H1 (cell line): Measurements from ENCODE around the gene SNX13. TPM values are rescaled to one million over a fixed set of nuclear protein-coding genes. Genes with fewer than 3 reads are reported as not detected.

Experiments
- CTCF ChIA-PET: fragments of 300-600 bp; sonication (Branson Sonifier 250); formaldehyde crosslinking; loops from one replicate; lab custom pipeline; 2021; ENCODE audit not compliant: partially characterized antibody; lab: Charles Lee
- POLR2A ChIA-PET: fragments of 300-600 bp; sonication (Branson Sonifier 250); formaldehyde crosslinking; loops from one replicate; lab custom pipeline; 2021; ENCODE audit warnings: inconsistent platforms; ENCODE audit not compliant: partially characterized antibody; lab: Charles Lee
- DNase-seq, 2 experiments: peaks; one replicate each; pipeline versions ENCODE4 v3.0.0 to v3.0.0-alpha.2; 2010 to 2022; ENCODE audit warnings: low spot score in 2 of 2, low read depth in 1 of 2, mixed read lengths in 1 of 2
- FAIRE-seq: peaks from 2 replicates; lab custom pipeline; 2011; peaks lifted over from hg19 to GRCh38; lab: Jason Lieb, UNC
- H2AFZ ChIP-seq: 2 replicates; pipeline ENCODE4 v1.8.1; 2012; ENCODE audit warnings: low read length, inconsistent platforms
- H2AK5ac ChIP-seq: 2 replicates; pipeline ENCODE4 v1.6.1; 2013; ENCODE audit warnings: low read depth, low read length
- H2BK120ac ChIP-seq: replicated peaks from 2 replicates; pipeline ENCODE3; 2013; ENCODE audit warnings: low read depth, low read length, inconsistent platforms
- H2BK12ac ChIP-seq: 2 replicates; pipeline ENCODE4 v1.6.1; 2013; ENCODE audit warnings: low read depth, low read length
- H2BK15ac ChIP-seq: 2 replicates; pipeline ENCODE4 v1.6.1; 2013; ENCODE audit warnings: low read length
- H2BK20ac ChIP-seq: 2 replicates; pipeline ENCODE4 v1.6.1; 2013; ENCODE audit warnings: low read length
- H2BK5ac ChIP-seq: 2 replicates; pipeline ENCODE4 v1.6.1; 2013; ENCODE audit warnings: low read depth, low read length
- H3K14ac ChIP-seq: 2 replicates; pipeline ENCODE4 v1.6.1; 2013; ENCODE audit warnings: inconsistent platforms; ENCODE audit not compliant: insufficient read length
- H3K18ac ChIP-seq: 2 replicates; pipeline ENCODE4 v1.6.1; 2013; ENCODE audit warnings: low read length; ENCODE audit errors: extremely low read depth
- H3K23ac ChIP-seq: 2 replicates; pipeline ENCODE4 v1.6.1; 2013; ENCODE audit warnings: inconsistent platforms; ENCODE audit not compliant: insufficient read length
- H3K23me2 ChIP-seq: 2 replicates; pipeline ENCODE4 v1.6.1; 2013; ENCODE audit warnings: low read depth, low read length
- H3K27ac ChIP-seq: 2 replicates; pipeline ENCODE4 v1.6.1; 2011; ENCODE audit warnings: low read depth, low read length, inconsistent platforms
- H3K27me3 ChIP-seq, 4 experiments: replicated peaks in 1 of 4; 1 replicate in 1 of 4; 2 replicates in 3 of 4; pipeline versions ENCODE4 v1.6.1 to v1.8.1; 2011 to 2013; ENCODE audit warnings: low read length in 3 of 4, mild to moderate bottlenecking in 3 of 4, inconsistent platforms in 2 of 4, mixed read lengths in 2 of 4, moderate library complexity in 1 of 4; ENCODE audit not compliant: control insufficient read depth in 3 of 4, insufficient read depth in 3 of 4; ENCODE audit errors: extremely low read depth in 1 of 4
- H3K36me3 ChIP-seq, 4 experiments: 2 replicates each; pipeline versions ENCODE4 v1.6.1 to v1.8.1; 2011 to 2013; ENCODE audit warnings: mild to moderate bottlenecking in 4 of 4, low read length in 3 of 4, moderate library complexity in 2 of 4, control low read depth in 1 of 4, inconsistent platforms in 1 of 4; ENCODE audit not compliant: insufficient read depth in 4 of 4, control insufficient read depth in 2 of 4
- H3K4ac ChIP-seq: replicated peaks from 2 replicates; pipeline ENCODE3; 2013; ENCODE audit warnings: low read length, low read depth, mixed read lengths, inconsistent platforms; ENCODE audit not compliant: insufficient read length
- H3K4me1 ChIP-seq, 4 experiments: replicated peaks in 1 of 4; 1 replicate in 1 of 4; 2 replicates in 3 of 4; pipeline versions ENCODE4 v1.6.1 to v1.8.1; 2011 to 2013; ENCODE audit warnings: low read length in 3 of 4, inconsistent platforms in 2 of 4, mixed read lengths in 1 of 4; ENCODE audit not compliant: insufficient read depth in 4 of 4, control insufficient read depth in 3 of 4
- H3K4me2 ChIP-seq, 2 experiments: 2 replicates each; pipeline versions ENCODE4 v1.6.1 to v1.8.1; 2011 to 2013; ENCODE audit warnings: low read depth in 2 of 2, low read length in 2 of 2, control low read depth in 1 of 2, inconsistent platforms in 1 of 2, mild to moderate bottlenecking in 1 of 2; ENCODE audit not compliant: insufficient read depth in 1 of 2
- H3K4me3 ChIP-seq, 4 experiments: fragments of 200-600, 300-600 bp in 1 of 4; sonication (generic), shearing (Covaris generic), sonication (Bioruptor Twin) in 1 of 4; 2 replicates each; pipeline versions ENCODE4 v1.5.1 to v1.8.1; 2011 to 2016; ENCODE audit warnings: low read length in 4 of 4, low read depth in 3 of 4, control low read depth in 2 of 4, inconsistent platforms in 2 of 4, mild to moderate bottlenecking in 2 of 4, mixed read lengths in 1 of 4, moderate library complexity in 1 of 4; ENCODE audit not compliant: insufficient read depth in 2 of 4; ENCODE audit errors: extremely low read depth in 1 of 4
- H3K56ac ChIP-seq: replicated peaks from 2 replicates; pipeline ENCODE3; 2013; ENCODE audit warnings: low read depth, mild to moderate bottlenecking, mixed read lengths, low read length, inconsistent platforms; ENCODE audit not compliant: insufficient read length
- H3K79me1 ChIP-seq: 2 replicates; pipeline ENCODE4 v1.6.1; 2013; ENCODE audit warnings: low read depth, low read length, control low read depth
- H3K79me2 ChIP-seq, 2 experiments: 2 replicates each; pipeline versions ENCODE4 v1.6.1 to v1.8.1; 2012 to 2013; ENCODE audit warnings: low read length in 2 of 2, mild to moderate bottlenecking in 2 of 2, inconsistent platforms in 1 of 2; ENCODE audit not compliant: insufficient read depth in 2 of 2, control insufficient read depth in 1 of 2
- H3K9ac ChIP-seq, 4 experiments: replicated peaks in 1 of 4; 1 replicate in 1 of 4; 2 replicates in 3 of 4; pipeline versions ENCODE4 v1.6.1 to v1.8.1; 2011 to 2013; ENCODE audit warnings: low read depth in 3 of 4, low read length in 3 of 4, control low read depth in 2 of 4, mild to moderate bottlenecking in 2 of 4, moderate library complexity in 2 of 4, inconsistent platforms in 1 of 4; ENCODE audit errors: extremely low read depth in 1 of 4
- H3K9me3 ChIP-seq, 2 experiments: 2 replicates each; pipeline versions ENCODE4 v1.6.1 to v1.8.1; 2012 to 2013; ENCODE audit warnings: mild to moderate bottlenecking in 2 of 2, moderate library complexity in 2 of 2, control low read depth in 1 of 2, inconsistent platforms in 1 of 2, low read depth in 1 of 2, low read length in 1 of 2, mixed read lengths in 1 of 2; ENCODE audit not compliant: insufficient read depth in 2 of 2
- H4K20me1 ChIP-seq, 2 experiments: replicated peaks in 1 of 2; 2 replicates each; pipeline versions ENCODE3 to v1.8.1; 2011 to 2013; ENCODE audit warnings: inconsistent platforms in 2 of 2, low read length in 2 of 2, mild to moderate bottlenecking in 1 of 2; ENCODE audit not compliant: insufficient read depth in 2 of 2, control insufficient read depth in 1 of 2
- H4K5ac ChIP-seq: 2 replicates; pipeline ENCODE4 v1.6.1; 2013; ENCODE audit warnings: low read length, low read depth, mixed read lengths, inconsistent platforms; ENCODE audit not compliant: insufficient read length
- H4K8ac ChIP-seq: 2 replicates; pipeline ENCODE4 v1.8.0; 2013; ENCODE audit warnings: mild to moderate bottlenecking, moderate library complexity, low read length, inconsistent platforms; ENCODE audit not compliant: insufficient read depth; ENCODE audit errors: extremely low read depth
- H4K91ac ChIP-seq: replicated peaks from 2 replicates; pipeline ENCODE3; 2013; ENCODE audit warnings: low read length, mixed read lengths, inconsistent platforms; ENCODE audit not compliant: insufficient read length
- CBX8 ChIP-seq: fragments of 300-800, 300-1000 bp; sonication (generic); IDR thresholded peaks from 2 replicates; pipeline ENCODE4 v1.7.1; 2016; ENCODE audit warnings: low read depth, low read length, borderline replicate concordance
- CREB1 ChIP-seq: IDR thresholded peaks from 2 replicates; pipeline ENCODE4 v1.6.1; 2012; ENCODE audit warnings: inconsistent platforms
- FOSL1 ChIP-seq: IDR thresholded peaks from 2 replicates; pipeline ENCODE4 v1.6.1; 2011; ENCODE audit warnings: mild to moderate bottlenecking, low read depth, low read length, moderate library complexity; ENCODE audit not compliant: insufficient read depth
- JUN ChIP-seq: IDR thresholded peaks from 2 replicates; pipeline ENCODE4 v1.6.1; 2011; ENCODE audit warnings: low read depth, mild to moderate bottlenecking, improper control_type of control experiment, low read length
- NRF1 ChIP-seq: IDR thresholded peaks from 2 replicates; pipeline ENCODE4 v1.6.1; 2011; ENCODE audit warnings: mild to moderate bottlenecking, low read depth, low read length, improper control_type of control experiment
- POLR2A ChIP-seq, 2 experiments: IDR thresholded peaks; 1 replicate in 1 of 2; 2 replicates in 1 of 2; pipeline ENCODE4 v1.6.1; 2011; ENCODE audit warnings: low read depth in 2 of 2, low read length in 2 of 2, mild to moderate bottlenecking in 2 of 2; ENCODE audit errors: control extremely low read depth in 1 of 2
- POLR2AphosphoS5 ChIP-seq: IDR thresholded peaks from 2 replicates; pipeline ENCODE4 v1.6.1; 2011; ENCODE audit warnings: low read depth, low read length
- RNF2 ChIP-seq: fragments of 200-900, 300-1000 bp; sonication (generic); IDR thresholded peaks from 2 replicates; pipeline ENCODE4 v1.7.1; 2016; ENCODE audit warnings: borderline replicate concordance, low read depth, mild to moderate bottlenecking, antibody characterized with exemption, low read length; ENCODE audit not compliant: poor library complexity, severe bottlenecking; ENCODE audit errors: missing control alignments
- SIRT6 ChIP-seq: IDR thresholded peaks from one replicate; pipeline ENCODE4 v1.7.1; 2012; ENCODE audit warnings: low read length, inconsistent platforms
- SP1 ChIP-seq: IDR thresholded peaks from 2 replicates; pipeline ENCODE4 v1.6.1; 2011; ENCODE audit warnings: low read depth, low read length
- SRF ChIP-seq: IDR thresholded peaks from 2 replicates; pipeline ENCODE4 v1.6.1; 2011; ENCODE audit warnings: mild to moderate bottlenecking, low read depth, low read length, moderate library complexity
- TAF7 ChIP-seq: optimal IDR thresholded peaks from 2 replicates; pipeline ENCODE3; 2011; ENCODE audit warnings: low read depth, mild to moderate bottlenecking, inconsistent platforms, low read length, moderate library complexity, borderline replicate concordance
- TBP ChIP-seq: IDR thresholded peaks from 2 replicates; pipeline ENCODE4 v1.6.1; 2011; ENCODE audit warnings: low read depth, low read length, improper control_type of control experiment
- whole genome bisulfite sequencing, 2 experiments: shearing (Covaris generic) in 1 of 2; methylation state at CpG; one replicate each; pipeline versions ENCODE4 v1.1.6 to v1.1.7; 2013 to 2015; ENCODE audit warnings: low lambda C conversion rate in 2 of 2, mixed read lengths in 2 of 2, inconsistent platforms in 1 of 2, low coverage in 1 of 2, missing lambda C conversion rate in 1 of 2; ENCODE audit not compliant: insufficient replicate concordance in 2 of 2, insufficient coverage in 1 of 2, insufficient read length in 1 of 2; ENCODE audit errors: extremely low coverage in 1 of 2, missing lambda C conversion rate in 1 of 2; 5-methylcytosine and 5-hydroxymethylcytosine counted together
- polyA plus RNA-seq, 7 experiments: library from polyadenylated mRNA; depleted of rRNA in 3 of 7; stranded (reverse) in 5 of 7; unstranded in 2 of 7; fragments of >200 nt in 5 of 7; fragments of 200-250 nt in 2 of 7; gene quantifications; 1 replicate in 5 of 7; 2 replicates in 1 of 7; 4 replicates in 1 of 7; pipeline versions ENCODE4 v1.2.1 to v1.2.3, GENCODE V29; 2011 to 2013; ENCODE audit warnings: missing spikeins in 2 of 7, mixed read lengths in 2 of 7
- total RNA-seq: library from RNA; stranded (reverse); fragmentation: NEBNext Ultra II Directional; extraction: Animal tissue kit (Norgen Biotek cat#: 25700); gene quantifications from 2 replicates; pipeline ENCODE4 v1.2.1, GENCODE V29; 2021
- TF ChIP-seq, protein P1 (sequence below): IDR thresholded peaks from 2 replicates; pipeline ENCODE4 v1.6.1; 2012; ENCODE audit warnings: low read length, inconsistent platforms

The SNX13 gene
- total and polyA plus RNA-seq, 2 of the 8 experiments (the other 6 are each of a cell fraction or from before 2014, with no cell fraction given): 5.5 to 27.4 TPM

GRCh38 chr7:17829001-17829400, 111.3 kb downstream of the SNX13 start:
- H3K79me2 ChIP-seq: no peaks in the 10 kb centered on the region
- no peaks in the 10 kb centered on the region for H4K20me1 ChIP-seq
- no peak overlapping the region for H3K4me2 ChIP-seq
- H2BK12ac ChIP-seq: no peak overlapping the region
- no peak overlapping the region for H3K56ac ChIP-seq
- H2BK20ac ChIP-seq: no peak overlapping the region
- CTCF ChIA-PET: interaction anchor here (1.1 kb wide), 1 partner anchor 9 kb away, joined by 3 read pairs; no protein-coding TSS in a partner anchor
- no peak overlapping the region for H3K9ac ChIP-seq
- no peak overlapping the region for H2AFZ ChIP-seq
- H3K4me1 ChIP-seq: no peaks in the 10 kb centered on the region
- H2BK15ac ChIP-seq: no peak overlapping the region
- no peak overlapping the region for H3K4me3 ChIP-seq
- no peaks in the 10 kb centered on the region for H3K9me3 ChIP-seq
- no peak overlapping the region for H2AK5ac ChIP-seq
- FAIRE-seq (no peak), DNase-seq (no peak)
- H2BK120ac ChIP-seq: no peak overlapping the region
- H3K23me2 ChIP-seq: no peaks in the 10 kb centered on the region
- H3K14ac ChIP-seq: no peak overlapping the region
- 88% methylated on average over 3 of the region's 3 CpGs; no CpG with 5 or more reads in 1 of the 2 experiments for WGBS, 2 experiments
- H3K36me3 ChIP-seq: no peaks in the 10 kb centered on the region; a peak in 1 of 8 replicates
- no peaks in the 10 kb centered on the region for H3K79me1 ChIP-seq
- no peak overlapping the region for H3K27ac ChIP-seq
- H3K18ac ChIP-seq: no peak overlapping the region
- no peak overlapping the region for H4K8ac ChIP-seq
- H4K5ac ChIP-seq: no peak overlapping the region
- no peak overlapping the region for H2BK5ac ChIP-seq
- no peak overlapping the region for H3K23ac ChIP-seq
- H4K91ac ChIP-seq: no peak overlapping the region
- H3K4ac ChIP-seq: no peak overlapping the region
- POLR2A ChIA-PET: no interaction called here
- no peaks in the 10 kb centered on the region for H3K27me3 ChIP-seq
- TF ChIP-seq RNF2: no peak
- TF ChIP-seq SIRT6: no peak
- no peak for TF ChIP-seq FOSL1
- TF ChIP-seq NRF1: no peak
- TF ChIP-seq JUN: no peak
- TF ChIP-seq CREB1: no peak
- TF ChIP-seq, protein P1, sequence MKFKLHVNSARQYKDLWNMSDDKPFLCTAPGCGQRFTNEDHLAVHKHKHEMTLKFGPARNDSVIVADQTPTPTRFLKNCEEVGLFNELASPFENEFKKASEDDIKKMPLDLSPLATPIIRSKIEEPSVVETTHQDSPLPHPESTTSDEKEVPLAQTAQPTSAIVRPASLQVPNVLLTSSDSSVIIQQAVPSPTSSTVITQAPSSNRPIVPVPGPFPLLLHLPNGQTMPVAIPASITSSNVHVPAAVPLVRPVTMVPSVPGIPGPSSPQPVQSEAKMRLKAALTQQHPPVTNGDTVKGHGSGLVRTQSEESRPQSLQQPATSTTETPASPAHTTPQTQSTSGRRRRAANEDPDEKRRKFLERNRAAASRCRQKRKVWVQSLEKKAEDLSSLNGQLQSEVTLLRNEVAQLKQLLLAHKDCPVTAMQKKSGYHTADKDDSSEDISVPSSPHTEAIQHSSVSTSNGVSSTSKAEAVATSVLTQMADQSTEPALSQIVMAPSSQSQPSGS: no peak
- no peak for TF ChIP-seq CBX8
- TF ChIP-seq POLR2AphosphoS5: no peak
- no peak for TF ChIP-seq SP1
- no peak for TF ChIP-seq TAF7
- no peak for TF ChIP-seq POLR2A (IDR thresholded peaks at IDR 0.05; ENCODE audit: control extremely low read depth in 1 of 2, low read depth in 2 of 2, low read length in 2 of 2)
- no peak for TF ChIP-seq SRF
- TF ChIP-seq TBP: no peak
